ENCODE measurements around the gene FBXL5.
A peak's percentile ranks its signal among the peaks of the same experiment; 100 is the strongest.

The FBXL5 gene

DNA sequence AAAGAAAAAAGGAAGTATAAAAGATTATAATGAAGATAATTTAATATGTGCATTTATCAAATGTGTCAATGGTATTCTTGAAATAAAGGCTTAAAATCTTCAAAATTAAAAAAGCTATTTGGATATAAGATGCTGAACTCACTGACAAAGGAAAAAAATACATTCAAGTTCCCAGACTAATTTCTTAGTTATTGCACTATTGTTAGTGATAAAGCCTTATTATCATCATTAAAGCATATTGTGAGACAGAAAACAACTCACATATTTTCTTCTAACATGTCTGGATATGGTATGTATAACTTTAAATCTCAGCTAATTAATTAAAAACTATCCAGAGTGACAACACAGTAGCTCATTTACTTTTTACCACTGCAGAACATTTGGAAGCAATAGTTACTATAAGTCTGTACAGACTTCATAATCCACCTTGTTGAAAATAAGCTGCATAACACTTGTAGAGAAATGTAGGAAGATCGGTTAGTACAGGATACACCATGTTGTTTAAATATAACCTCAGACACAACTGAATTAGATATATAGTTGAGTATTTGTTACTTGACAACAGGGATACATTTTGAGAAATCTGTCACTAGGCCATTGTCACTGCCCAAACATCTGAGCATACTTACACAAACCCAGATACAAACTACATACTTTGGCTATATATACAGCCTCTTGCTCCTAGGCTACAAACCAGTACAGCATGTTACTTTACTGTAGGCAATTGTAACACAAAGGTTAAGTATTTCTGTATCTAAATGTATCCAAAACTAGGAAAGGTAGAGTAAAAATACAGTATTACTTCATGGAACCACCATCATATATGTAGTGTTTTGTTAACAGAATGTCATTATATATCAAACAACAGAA is 13.6 kb upstream of the FBXL5 start:
- no peaks in the 10 kb centered on the region for H3K9me3 Mint-ChIP-seq
- peaks cover 11% of the 10 kb centered on the region for H3K36me3 Mint-ChIP-seq (ENCODE audit: low read depth)
- H3K27ac Mint-ChIP-seq: no peak overlapping the region
- H3K27me3 Mint-ChIP-seq: no peaks in the 10 kb centered on the region
- H3K4me1 Mint-ChIP-seq (ENCODE audit: low read depth): peaks cover 24% of the 10 kb centered on the region
- no peak overlapping the region for H3K4me3 Mint-ChIP-seq

DNA sequence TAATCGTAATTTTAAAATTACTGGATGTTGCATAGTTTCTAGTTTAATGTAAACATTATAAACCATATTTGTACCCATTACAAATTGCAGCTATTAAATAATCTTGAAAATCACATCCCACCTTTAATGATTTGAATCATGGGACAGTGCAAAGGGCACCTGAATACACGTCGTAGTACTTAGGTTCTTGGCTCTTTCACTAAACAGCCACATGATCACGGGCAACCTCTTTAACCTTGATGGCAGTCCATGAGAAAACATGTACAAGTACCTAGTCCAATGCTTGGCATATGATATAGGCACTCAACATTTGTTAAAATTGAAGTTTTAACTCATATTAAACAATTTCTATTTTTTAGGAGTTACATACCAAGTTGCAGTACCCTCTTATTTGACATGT is 11.8 kb upstream of the FBXL5 start:
- no peak overlapping the region for H3K27ac Mint-ChIP-seq

DNA sequence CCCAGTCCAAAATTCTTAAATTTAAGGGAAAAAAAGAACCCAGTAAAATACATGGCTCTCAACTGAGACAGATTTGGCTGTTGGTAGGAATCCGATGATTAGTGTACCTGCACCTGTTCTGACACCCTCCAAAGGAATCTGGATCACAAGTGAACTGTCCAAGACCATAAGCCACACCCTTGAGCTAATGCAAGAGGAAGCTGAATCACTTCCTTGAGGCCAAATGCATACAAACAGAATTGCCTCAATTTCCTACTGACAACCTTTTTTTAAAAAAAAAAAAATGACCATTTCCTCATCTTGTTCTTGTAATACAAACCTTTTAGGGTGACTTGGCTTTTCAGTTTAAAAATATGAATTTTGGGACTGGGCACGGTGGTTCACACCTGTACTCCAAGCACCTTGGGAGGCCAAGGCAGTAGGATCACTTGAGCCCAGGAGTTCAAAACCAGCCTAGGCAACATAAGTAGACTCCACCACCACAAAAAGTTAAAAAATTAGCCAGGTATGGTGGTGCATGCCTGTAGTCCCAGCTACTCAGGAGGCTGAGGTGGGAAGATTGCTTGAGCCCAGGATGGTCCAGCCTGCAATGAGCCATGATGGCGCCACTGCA is 10.7 kb upstream of the FBXL5 start:
- no peaks in the 10 kb centered on the region for H3K9me3 Mint-ChIP-seq
- peaks cover 30% of the 10 kb centered on the region for H3K4me1 Mint-ChIP-seq (ENCODE audit: low read depth)
- no peaks in the 10 kb centered on the region for H3K27me3 Mint-ChIP-seq
- no peak overlapping the region for H3K27ac Mint-ChIP-seq
- peaks cover 11% of the 10 kb centered on the region for H3K36me3 Mint-ChIP-seq (ENCODE audit: low read depth)
- no peak overlapping the region for H3K4me3 Mint-ChIP-seq

More for the DNA sequence above, 11.8 kb upstream of the FBXL5 start:
- Mint-ChIP-seq H3K27me3 (no peaks in the 10 kb centered on the region), H3K4me1 (ENCODE audit: low read depth) (peaks cover 24% of the 10 kb centered on the region), H3K9me3 (no peaks in the 10 kb centered on the region), H3K4me3 (no peak overlapping the region), H3K36me3 (ENCODE audit: low read depth) (peaks cover 11% of the 10 kb centered on the region)

DNA sequence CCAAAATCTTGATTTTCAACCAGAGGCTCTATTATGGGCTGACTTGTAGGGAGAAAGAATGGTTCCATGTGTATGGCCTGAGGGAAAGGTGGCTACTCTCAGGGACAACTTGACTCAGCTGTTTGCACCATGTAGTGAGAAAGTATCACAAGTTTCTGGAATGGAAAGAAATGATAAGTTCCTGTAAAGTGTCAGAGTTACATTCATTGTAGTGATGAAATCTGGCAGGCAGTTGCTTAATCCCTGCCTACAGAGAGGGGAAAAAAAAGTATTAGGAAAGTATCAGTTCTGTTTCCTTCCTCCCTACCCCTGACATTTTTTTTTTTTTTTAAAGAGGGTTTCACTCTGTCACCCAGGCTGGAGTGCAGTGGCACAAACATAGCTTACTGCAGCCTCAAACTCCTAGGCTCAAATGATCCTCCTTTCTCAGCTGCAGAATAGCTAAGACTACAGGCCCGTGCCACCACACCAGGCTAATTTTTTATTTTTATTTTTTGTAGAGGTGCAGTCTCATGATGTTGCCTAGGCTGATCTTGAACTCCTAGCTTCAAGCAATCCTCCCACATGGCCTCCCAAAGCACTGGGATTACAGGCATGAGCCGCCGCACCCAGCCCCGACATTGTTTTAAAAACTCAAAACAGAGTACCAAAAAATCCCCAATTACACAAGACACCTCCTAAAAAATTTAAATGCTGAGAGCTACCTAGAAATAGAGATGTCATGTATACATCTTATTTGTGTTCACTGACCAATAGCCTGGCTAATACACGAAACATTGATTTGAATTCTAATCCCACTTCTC is 4.8 kb upstream of the FBXL5 start:
- H3K9me3 Mint-ChIP-seq: no peaks in the 10 kb centered on the region

DNA sequence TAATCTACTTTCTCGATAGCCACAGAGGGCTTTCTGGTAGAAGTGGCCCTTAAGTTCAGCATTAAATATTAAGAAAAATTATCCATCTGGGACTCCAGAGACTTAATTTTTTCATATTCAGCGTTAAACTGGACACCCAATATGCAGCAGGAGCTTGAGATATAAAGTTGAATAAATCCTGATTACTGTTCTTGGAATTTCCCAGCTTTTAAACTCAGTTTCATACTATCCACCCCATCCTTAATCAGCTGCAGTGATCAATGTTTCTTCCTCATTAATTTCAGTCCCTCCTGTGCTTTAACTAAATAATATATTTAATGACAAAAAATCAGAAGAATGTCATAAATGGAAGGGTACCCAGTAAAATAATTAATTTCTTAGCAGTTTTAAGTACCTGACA is 3.6 kb upstream of the FBXL5 start:
- H3K9me3 Mint-ChIP-seq: no peaks in the 10 kb centered on the region
- no peaks in the 10 kb centered on the region for H3K27me3 Mint-ChIP-seq
- no peak overlapping the region for H3K27ac Mint-ChIP-seq
- H3K36me3 Mint-ChIP-seq (ENCODE audit: low read depth): peaks cover under 1% of the 10 kb centered on the region
- H3K4me3 Mint-ChIP-seq: no peak overlapping the region
- peaks cover 63% of the 10 kb centered on the region for H3K4me1 Mint-ChIP-seq (ENCODE audit: low read depth)

More for the DNA sequence above, 4.8 kb upstream of the FBXL5 start:
- Mint-ChIP-seq H3K4me1 (ENCODE audit: low read depth) (peaks cover 61% of the 10 kb centered on the region), H3K4me3 (peak overlapping the region; percentile 15), H3K27ac (peak overlapping the region; percentile 83), H3K27me3 (no peaks in the 10 kb centered on the region), H3K36me3 (ENCODE audit: low read depth) (no peaks in the 10 kb centered on the region)

DNA sequence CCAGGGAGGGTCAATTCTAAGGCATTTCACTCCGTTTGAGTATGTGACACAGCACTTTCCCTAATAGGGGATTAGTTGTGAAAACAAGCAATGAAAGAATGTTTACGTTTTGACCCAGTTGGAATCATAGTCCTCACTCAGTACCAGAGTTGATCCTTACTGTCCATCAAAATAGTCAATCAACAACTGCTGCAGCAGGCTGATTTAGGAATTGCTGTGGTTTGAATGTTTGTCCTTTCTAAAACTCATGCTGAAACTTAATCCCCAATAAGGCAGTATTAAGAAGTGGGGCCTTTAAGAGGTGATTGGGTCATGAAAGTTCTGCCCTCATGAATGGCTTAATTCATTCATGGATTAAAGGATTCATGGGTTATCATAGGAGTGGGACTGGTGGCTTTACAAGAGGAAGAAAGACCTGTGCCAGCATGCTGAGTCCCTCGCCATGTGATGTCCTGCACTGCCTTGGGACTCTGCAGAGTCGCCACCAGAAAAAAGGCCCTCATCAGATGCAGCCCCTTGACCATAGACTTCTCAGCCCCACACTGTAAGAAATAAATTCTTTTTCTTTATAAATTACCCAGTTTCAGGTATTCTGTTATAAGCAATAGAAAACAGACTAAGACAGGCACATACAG is 3.1 kb upstream of the FBXL5 start:
- no peak overlapping the region for H3K4me3 Mint-ChIP-seq
- H3K27ac Mint-ChIP-seq: no peak overlapping the region
- H3K36me3 Mint-ChIP-seq (ENCODE audit: low read depth): peaks cover 4% of the 10 kb centered on the region
- peaks cover 69% of the 10 kb centered on the region for H3K4me1 Mint-ChIP-seq (ENCODE audit: low read depth)
- H3K27me3 Mint-ChIP-seq: no peaks in the 10 kb centered on the region
- H3K9me3 Mint-ChIP-seq: no peaks in the 10 kb centered on the region

DNA sequence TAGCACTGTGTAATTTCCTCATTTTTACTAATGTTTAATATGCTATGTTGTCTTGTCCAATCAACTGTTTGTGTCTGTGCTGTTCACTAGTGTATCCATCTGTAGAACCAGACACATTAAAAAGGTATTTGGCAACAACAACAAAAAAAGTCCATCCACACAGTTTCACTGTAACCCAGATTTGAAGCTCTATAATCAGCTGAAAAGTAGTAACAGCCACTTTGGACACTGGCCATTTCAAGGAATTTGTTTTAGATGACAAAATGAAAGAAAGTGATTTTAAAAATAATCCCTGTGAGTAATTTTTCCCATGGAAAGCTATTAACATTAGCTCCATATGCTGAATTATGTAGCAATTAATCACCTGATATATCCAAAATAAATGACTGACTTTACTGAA is 2.2 kb upstream of the FBXL5 start:
- H3K4me1 Mint-ChIP-seq (ENCODE audit: low read depth): peaks cover 77% of the 10 kb centered on the region
- no peak overlapping the region for H3K4me3 Mint-ChIP-seq
- no peaks in the 10 kb centered on the region for H3K9me3 Mint-ChIP-seq
- H3K27ac Mint-ChIP-seq: no peak overlapping the region
- H3K27me3 Mint-ChIP-seq: no peaks in the 10 kb centered on the region
- peaks cover 4% of the 10 kb centered on the region for H3K36me3 Mint-ChIP-seq (ENCODE audit: low read depth)

DNA sequence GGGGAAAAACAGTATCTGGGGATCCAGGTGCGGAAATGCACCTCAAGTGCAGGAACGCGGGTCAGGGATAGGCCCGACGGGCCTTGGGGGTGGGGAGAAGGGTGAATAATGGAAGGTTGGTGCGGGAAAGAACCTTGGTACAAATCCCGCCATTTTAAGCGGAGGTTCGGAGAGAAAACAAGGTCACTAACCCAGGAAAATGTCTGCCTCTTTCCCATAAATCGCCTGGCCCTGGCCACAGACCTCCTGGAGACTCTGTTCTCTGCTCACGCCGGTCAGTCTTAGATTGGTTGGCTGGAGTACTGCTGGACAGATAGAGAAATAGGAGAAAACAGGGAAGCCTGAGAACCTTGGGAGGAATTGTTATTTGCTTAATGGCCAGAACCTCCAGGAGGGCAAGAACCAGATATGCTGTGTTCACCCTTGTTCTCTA is 897 bp upstream of the FBXL5 start:
- Mint-ChIP-seq H3K36me3 (ENCODE audit: low read depth) (peaks cover 4% of the 10 kb centered on the region), H3K27ac (peak overlapping the region; percentile 96), H3K27me3 (no peaks in the 10 kb centered on the region), H3K9me3 (no peaks in the 10 kb centered on the region), H3K4me3 (peak overlapping the region; percentile 90), H3K4me1 (ENCODE audit: low read depth) (peaks cover 86% of the 10 kb centered on the region)

DNA sequence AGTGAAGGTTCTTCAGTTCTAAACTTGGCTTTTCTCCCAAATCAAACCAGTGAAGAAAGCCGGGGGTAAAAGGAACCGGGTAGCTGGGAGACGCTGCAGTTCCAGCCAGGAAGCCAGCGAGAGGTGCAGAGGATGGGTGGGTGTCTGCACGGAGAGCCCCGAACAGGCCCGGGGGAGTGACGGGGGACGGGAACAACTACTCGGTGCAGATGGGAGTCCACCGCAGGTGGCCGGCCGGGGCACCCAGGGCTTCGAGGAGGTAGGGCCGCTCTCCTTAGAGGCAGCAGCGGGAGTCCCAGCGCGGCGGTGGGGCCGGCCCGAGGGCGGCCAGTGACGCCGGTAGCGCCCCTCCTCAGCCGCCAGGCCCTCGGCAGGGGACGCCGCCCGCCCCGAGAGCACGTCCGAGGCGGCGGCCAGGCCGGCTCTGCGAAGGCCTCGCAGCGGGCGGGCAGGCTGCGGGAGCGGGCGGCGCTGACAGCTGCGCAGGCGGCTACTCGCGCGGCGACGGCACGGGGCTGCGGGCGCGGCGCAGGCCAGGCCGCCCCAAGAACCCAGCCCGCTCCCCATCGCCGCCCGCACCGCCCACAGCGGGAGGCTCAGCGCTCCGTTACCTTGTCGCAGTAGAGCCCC is 449 bp downstream of the FBXL5 start:
- Mint-ChIP-seq H3K27ac (peak overlapping the region; percentile 96), H3K4me3 (peak overlapping the region; percentile 90), H3K36me3 (ENCODE audit: low read depth) (peaks cover 4% of the 10 kb centered on the region), H3K9me3 (no peaks in the 10 kb centered on the region), H3K27me3 (no peaks in the 10 kb centered on the region), H3K4me1 (ENCODE audit: low read depth) (peaks cover 86% of the 10 kb centered on the region)

DNA sequence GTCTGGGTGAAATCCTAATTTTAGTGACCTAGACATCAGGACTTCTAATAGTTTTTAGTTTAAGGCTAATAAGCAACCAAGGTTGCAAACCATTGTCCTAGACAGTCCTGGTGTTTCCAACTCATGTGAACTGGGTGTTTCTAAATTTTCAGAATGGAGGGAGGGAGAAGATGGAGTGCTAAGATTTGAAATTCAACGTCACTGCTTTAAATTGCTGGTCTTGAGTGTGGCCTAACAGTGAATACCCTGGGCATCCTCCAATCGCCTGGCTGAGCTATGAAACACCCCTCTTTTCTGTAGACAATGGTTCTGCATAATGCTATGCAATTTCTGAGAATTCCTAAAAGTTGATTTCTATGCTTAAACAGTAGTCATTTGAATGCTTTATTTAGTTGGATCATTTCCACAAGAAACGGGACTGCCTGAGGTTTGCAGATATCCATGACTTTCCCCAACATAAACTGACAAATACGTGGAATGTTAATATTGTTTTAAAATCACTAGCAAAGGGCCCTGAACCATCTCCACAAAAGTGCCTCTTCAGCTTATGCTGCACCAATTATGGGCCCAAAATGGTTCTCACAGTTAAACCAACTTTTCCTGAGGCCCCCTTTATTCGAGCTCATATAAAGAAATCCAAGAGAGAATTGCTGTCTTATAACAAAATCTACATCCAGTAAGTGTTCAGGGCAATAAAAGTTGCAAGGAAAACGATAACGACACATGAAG is 1.1 kb downstream of the FBXL5 start:
- H3K36me3 Mint-ChIP-seq (ENCODE audit: low read depth): peaks cover 4% of the 10 kb centered on the region
- H3K27ac Mint-ChIP-seq: peak overlapping the region; percentile 88
- no peaks in the 10 kb centered on the region for H3K9me3 Mint-ChIP-seq
- peak overlapping the region; percentile 90 for H3K4me3 Mint-ChIP-seq
- H3K4me1 Mint-ChIP-seq (ENCODE audit: low read depth): peaks cover 86% of the 10 kb centered on the region
- H3K27me3 Mint-ChIP-seq: no peaks in the 10 kb centered on the region

DNA sequence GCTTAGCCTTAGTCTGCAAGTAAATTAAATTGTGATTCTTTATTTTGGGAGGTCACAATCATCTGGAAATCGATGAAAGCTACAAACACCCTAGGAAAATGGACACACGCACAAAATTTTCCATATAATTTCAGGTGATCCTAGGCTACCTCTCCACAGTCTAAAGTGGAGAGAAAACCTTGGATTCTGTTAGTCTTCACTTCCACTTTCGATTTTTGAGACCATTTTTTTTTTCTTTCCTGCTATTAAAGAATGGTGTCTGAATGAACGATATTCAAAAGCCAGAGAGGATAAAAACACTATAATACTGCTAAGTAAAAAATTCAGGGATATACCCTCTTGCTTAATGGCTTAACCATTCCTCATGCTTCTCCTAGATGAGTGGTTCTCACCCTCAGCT is 1.7 kb downstream of the FBXL5 start:
- H3K27ac Mint-ChIP-seq: peak overlapping the region; percentile 88
- H3K9me3 Mint-ChIP-seq: no peaks in the 10 kb centered on the region
- H3K4me3 Mint-ChIP-seq: peak overlapping the region; percentile 90
- peaks cover 7% of the 10 kb centered on the region for H3K36me3 Mint-ChIP-seq (ENCODE audit: low read depth)
- H3K27me3 Mint-ChIP-seq: no peaks in the 10 kb centered on the region
- peaks cover 88% of the 10 kb centered on the region for H3K4me1 Mint-ChIP-seq (ENCODE audit: low read depth)

DNA sequence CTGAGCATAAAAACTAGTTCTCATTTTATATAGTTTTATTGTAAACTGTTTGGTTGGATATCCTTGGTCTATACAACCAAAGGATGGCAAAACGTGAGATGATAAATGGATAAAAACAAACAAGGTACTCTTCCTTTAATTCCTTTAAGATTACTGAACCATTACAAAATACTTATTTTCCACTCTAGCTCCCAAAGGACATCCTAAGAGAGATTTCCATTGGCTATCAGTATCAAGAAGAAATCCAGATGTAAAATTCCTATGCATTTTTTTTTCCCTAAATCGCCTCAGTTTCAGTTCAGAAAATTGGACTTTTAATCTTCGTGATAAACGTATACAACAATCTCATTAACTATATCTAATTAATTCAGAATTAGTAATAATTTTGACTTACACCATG is 2.3 kb downstream of the FBXL5 start:
- Mint-ChIP-seq H3K27ac (peak overlapping the region; percentile 88), H3K27me3 (no peaks in the 10 kb centered on the region), H3K36me3 (ENCODE audit: low read depth) (peaks cover 9% of the 10 kb centered on the region), H3K4me3 (peak overlapping the region; percentile 90), H3K4me1 (ENCODE audit: low read depth) (peaks cover 87% of the 10 kb centered on the region), H3K9me3 (no peaks in the 10 kb centered on the region)

DNA sequence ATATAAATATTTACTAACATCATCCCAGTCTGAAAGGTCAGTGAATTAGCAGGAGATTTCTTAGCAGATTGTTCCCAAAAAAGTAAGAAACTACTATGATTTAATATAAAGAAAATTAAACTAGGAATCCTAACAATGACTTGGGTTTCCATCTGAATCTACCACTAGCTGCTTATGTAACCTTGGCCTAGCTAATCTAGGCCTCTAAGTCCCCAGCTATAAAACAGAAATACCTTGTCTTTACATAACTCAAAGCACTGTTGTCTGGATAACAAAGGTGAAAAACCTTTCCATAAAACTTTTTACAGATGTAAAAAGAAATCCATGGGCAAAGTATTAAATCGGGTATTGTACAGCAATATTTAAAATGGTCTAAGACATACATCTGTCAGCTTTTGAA is 3.0 kb downstream of the FBXL5 start:
- Mint-ChIP-seq H3K27ac (peak overlapping the region; percentile 56), H3K4me1 (ENCODE audit: low read depth) (peaks cover 85% of the 10 kb centered on the region), H3K36me3 (ENCODE audit: low read depth) (peaks cover 9% of the 10 kb centered on the region)

DNA sequence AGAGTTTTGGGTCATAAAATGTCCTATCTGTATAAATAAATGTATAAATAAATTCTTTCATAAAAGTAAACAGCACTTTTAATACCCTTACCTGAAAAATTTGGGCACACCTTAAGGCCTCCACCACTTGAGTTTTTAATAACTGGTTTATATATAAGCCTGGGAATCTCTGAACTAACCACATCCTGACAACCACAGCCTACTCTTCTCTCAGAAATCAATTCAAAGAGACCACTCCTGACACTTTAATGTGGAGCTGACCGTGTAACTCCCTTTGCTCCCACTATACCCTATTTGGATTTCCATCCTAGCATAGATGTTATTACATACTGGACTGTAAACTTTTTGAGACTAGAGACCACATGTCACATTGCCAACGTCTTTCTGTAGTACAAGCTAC is 3.5 kb downstream of the FBXL5 start:
- H3K4me1 Mint-ChIP-seq (ENCODE audit: low read depth): peaks cover 79% of the 10 kb centered on the region
- peak overlapping the region; percentile 56 for H3K27ac Mint-ChIP-seq
- no peaks in the 10 kb centered on the region for H3K27me3 Mint-ChIP-seq
- peaks cover 9% of the 10 kb centered on the region for H3K36me3 Mint-ChIP-seq (ENCODE audit: low read depth)
- H3K4me3 Mint-ChIP-seq: peak overlapping the region; percentile 62
- no peaks in the 10 kb centered on the region for H3K9me3 Mint-ChIP-seq

More for the DNA sequence above, 3.0 kb downstream of the FBXL5 start:
- no peaks in the 10 kb centered on the region for H3K27me3 Mint-ChIP-seq
- H3K4me3 Mint-ChIP-seq: peak overlapping the region; percentile 90
- H3K9me3 Mint-ChIP-seq: no peaks in the 10 kb centered on the region
